Right ventricle myocardium superior (tissue), 1 donor: ENCODE results near the gene KRTAP5-6. TPM values are rescaled to one million over a fixed set of nuclear protein-coding genes. Genes with fewer than 3 reads are reported as not detected.
"Not testable (repeated sequence)": the region's sequence is repeated elsewhere in the genome, so short reads cannot be mapped to it uniquely, and the experiment has no call there.

Experiments
- ATAC-seq: fragments of 200-7000 bp; cut with Tn5 transposase; one replicate; pipeline ENCODE4 v1.9.1; 2020; ENCODE audit warnings: mild to moderate bottlenecking; ENCODE audit not compliant: poor library complexity
- DNase-seq: peaks from one replicate; pipeline ENCODE4 v3.0.0-alpha.2; 2020
- intact Hi-C: fragments of 100-400 bp; cut with DNase I; formaldehyde crosslinking; loops from one replicate; pipeline ENCODE4 v1.11.2; 2022
- total RNA-seq: library from RNA; stranded (reverse); fragmentation: NEBNext Ultra II Directional; extraction: Animal tissue kit (Norgen Biotek cat#: 25700); gene quantifications from one replicate; pipeline ENCODE4 v1.2.1, GENCODE V29; 2021
- donor health status: DM: no; HTN: yes; CAD: no; lungs with severe emphysema.

Gene KRTAP5-6
- total RNA-seq, 1 donor from 2014 or later = not detected

DNA sequence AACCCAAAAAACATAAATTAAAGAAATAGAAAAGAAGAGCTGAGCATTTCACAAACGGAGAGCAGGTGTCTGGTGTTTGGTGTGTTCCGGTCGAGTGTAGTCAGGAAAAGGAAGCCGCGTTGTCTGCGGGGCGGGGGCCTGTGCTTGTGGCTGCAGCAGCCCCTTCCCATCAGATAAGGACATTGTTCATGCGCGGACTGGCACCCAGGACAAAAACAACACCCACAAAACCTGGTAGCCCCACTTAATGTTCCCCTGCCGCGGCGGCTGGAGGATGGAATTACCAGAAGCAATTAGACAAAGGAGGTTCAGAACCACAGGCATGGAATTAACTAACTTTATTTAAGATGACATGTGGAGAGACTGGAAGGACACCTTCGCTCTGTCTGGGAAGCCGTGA is 37.5 kb upstream of the KRTAP5-6 start:
- DNase-seq (no peak), ATAC-seq (no peak)
- intact Hi-C loops = no loop called here

GRCh38 chr11:1660111-1660867 is 36.7 kb upstream of the KRTAP5-6 start:
- no peak for ATAC-seq
- DNase-seq = no peak
- intact Hi-C loops = no loop called here

- intact Hi-C loops = not testable (repeated sequence)
These were observed 35.3 kb upstream of the KRTAP5-6 start for GRCh38 chr11:1661454-1662269.

DNA sequence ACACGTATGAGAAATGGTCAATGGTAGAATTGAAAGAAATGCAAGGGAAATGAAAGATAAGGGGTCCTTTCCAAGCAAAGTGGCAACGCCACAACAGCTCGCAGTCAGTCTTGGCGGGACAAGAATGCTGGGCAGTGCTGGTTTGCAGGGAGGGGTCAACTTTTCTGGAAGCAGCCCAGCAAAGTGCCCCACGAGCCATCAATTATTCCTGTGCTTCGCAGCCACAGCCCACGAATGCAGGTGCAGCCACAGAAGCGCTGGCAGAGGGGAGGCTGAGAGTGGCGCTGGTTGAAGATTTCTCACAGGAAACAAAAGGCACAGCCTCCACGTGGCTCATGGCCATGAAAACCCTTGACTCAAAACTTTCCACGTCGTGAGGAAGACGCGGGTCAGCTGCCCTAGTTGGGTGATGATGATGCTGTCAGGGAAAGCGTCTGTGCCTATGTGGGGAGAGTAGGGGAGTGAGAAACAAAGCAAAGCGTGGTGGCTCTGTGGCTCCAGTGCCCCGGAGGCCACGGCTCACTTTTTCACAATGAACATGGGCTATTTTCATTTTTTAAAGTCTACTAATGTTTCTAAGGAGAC is 34.2 kb upstream of the KRTAP5-6 start:
- DNase-seq, ATAC-seq, intact Hi-C loops: not testable (repeated sequence)

More at GRCh38 chr11:1661454-1662269, 35.3 kb upstream of the KRTAP5-6 start:
- not testable (repeated sequence) for ATAC-seq, DNase-seq

- intact Hi-C loops = no loop called here
- DNase-seq (no peak), ATAC-seq (no peak)
These were observed 31.7 kb upstream of the KRTAP5-6 start for GRCh38 chr11:1665313-1665712.

GRCh38 chr11:1667121-1667850 is 29.7 kb upstream of the KRTAP5-6 start:
- no peak for DNase-seq
- intact Hi-C loops = no loop called here
- ATAC-seq = no peak

GRCh38 chr11:1667906-1668305 is 29.1 kb upstream of the KRTAP5-6 start:
- intact Hi-C loops = no loop called here
- DNase-seq = no peak
- no peak for ATAC-seq

DNA sequence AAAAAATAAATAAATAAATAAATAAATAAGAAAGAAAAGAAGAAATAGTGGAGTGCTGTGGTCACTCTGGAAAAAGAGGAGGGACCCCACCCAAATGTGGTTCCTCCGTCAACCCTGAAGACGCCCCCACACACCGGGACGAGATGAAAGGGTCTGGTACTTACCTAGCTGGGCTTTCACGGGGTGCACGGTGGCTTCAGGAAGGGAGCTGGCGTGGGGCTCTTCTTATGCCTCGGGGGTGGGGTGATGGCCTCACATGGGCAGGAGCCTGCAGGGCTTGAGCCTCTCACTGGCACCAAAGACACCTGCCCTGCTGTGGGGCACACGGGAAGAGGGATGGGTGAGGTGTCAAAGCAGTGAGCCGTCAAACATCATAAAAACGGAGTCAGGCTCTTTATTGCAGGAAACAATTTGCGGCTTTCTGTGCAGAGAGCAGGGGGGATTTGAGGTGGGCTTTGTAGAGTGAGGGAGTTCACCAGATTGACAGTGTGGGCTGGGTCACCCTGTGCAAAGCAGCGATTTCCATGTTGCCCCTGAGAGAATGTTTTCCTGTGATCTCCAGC is 28.0 kb upstream of the KRTAP5-6 start:
- DNase-seq (no peak), ATAC-seq (no peak)
- intact Hi-C loops = no loop called here

- ATAC-seq (no peak), DNase-seq (no peak)
- intact Hi-C loops = no loop called here
These were observed 27.3 kb upstream of the KRTAP5-6 start for GRCh38 chr11:1669546-1670218.

- intact Hi-C loops, ATAC-seq: not testable (repeated sequence)
These were observed 26.5 kb upstream of the KRTAP5-6 start for GRCh38 chr11:1670457-1670856.

DNA sequence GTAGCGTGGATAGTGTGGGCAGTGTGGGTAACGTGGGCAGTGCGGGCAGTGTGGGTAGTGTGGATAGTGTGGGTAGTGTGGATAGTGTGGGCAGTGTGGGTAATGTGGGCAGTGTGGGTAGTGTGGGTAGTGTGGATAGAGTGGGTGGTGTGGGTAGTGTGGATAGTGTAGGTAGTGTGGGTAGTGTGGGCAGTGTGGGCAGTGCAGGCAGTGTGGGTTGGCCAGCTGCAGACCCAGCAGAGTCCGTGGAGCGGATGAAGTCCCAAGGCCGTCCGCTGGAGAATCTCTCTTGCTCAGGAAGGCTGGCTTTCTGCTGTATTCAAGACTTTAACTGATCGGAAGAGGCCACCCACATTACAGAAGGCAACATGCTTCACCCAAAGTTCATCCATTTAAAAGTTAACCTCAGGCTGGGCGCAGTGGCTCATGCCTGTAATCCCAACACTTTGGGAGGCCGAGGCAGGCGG is 26.1 kb upstream of the KRTAP5-6 start:
- no peak for DNase-seq
- no peak for ATAC-seq
- intact Hi-C loops = no loop called here

More at GRCh38 chr11:1670457-1670856, 26.5 kb upstream of the KRTAP5-6 start:
- not testable (repeated sequence) for DNase-seq

GRCh38 chr11:1671658-1672057 is 25.3 kb upstream of the KRTAP5-6 start:
- no peak for ATAC-seq
- intact Hi-C loops = no loop called here
- DNase-seq = no peak

DNA sequence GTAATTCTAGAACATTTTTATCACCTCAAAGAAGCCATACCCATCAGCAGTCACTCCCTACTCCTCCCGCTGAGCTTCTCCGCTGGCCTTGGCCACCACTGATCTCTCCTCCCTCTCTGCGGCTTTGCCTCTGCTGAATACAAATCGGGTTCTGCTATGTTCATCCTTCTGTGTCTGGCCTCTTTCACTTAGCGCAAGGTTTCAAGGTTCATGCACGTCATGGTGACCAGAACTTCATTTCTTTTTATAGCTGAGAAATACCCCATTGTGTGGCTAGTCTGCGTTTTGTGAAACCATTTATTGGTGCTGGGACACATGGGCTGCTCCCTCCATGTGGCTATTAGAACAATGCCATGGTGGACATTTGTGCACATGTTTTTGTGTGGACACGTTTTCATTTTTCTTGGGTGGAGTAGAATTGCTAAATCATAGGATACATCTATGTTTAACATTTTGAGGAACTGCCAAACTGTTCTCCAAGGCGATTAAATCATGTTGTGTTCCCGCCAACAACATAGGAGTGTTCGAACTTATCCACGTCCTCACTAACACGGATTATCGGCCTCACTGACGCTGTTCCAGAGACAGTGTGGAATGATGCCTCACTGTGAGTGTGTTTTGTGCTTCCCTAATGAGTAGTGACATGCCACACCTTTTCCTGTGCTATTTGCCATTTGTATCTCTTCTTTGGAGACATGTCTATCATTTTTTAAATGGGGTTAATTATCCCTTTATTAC is 24.2 kb upstream of the KRTAP5-6 start:
- intact Hi-C loops = no loop called here
- ATAC-seq = no peak

GRCh38 chr11:1673446-1674172 is 23.4 kb upstream of the KRTAP5-6 start:
- DNase-seq = no peak
- ATAC-seq = no peak
- intact Hi-C loops = no loop called here

More for the DNA sequence above, 24.2 kb upstream of the KRTAP5-6 start:
- DNase-seq = no peak

- ATAC-seq = no peak
- DNase-seq = no peak
- intact Hi-C loops = no loop called here
These were observed 22.5 kb upstream of the KRTAP5-6 start for GRCh38 chr11:1674173-1675131.
